Activated CD4-positive, alpha-beta T cell treated with anti-CD3 and anti-CD28 coated beads for 36 hours (primary cell): ENCODE measurements around the gene METAP1. TPM values are rescaled to one million over a fixed set of nuclear protein-coding genes. Genes with fewer than 3 reads are reported as not detected.
"Not testable (repeated sequence)": the region's sequence is repeated elsewhere in the genome, so short reads cannot be mapped to it uniquely, and the experiment has no call there.

Experiments
- ATAC-seq: fragments of 200-7000 bp; cut with Tn5 transposase; one replicate; pipeline ENCODE4 v1.10.0; 2021; ENCODE audit warnings: mild to moderate bottlenecking, moderate library complexity
- CTCF ChIA-PET: fragments of 350-600 bp; sonication (Branson Sonifier 250); formaldehyde crosslinking; loops from one replicate; lab custom pipeline; 2021; ENCODE audit warnings: antibody characterized with exemption; lab: Charles Lee
- POLR2A ChIA-PET: fragments of 350-600 bp; sonication (Branson Sonifier 250); formaldehyde crosslinking; loops from one replicate; lab custom pipeline; 2021; ENCODE audit warnings: antibody characterized with exemption, inconsistent platforms; lab: Charles Lee
- DNase-seq: peaks from one replicate; pipeline ENCODE4 v3.0.0-alpha.2; 2020
- H3K27ac Mint-ChIP-seq: one replicate; pipeline ENCODE4 v1.8.0; 2021; ENCODE audit warnings: mixed read lengths
- H3K27me3 Mint-ChIP-seq: one replicate; pipeline ENCODE4 v1.8.0; 2021; ENCODE audit warnings: mixed read lengths
- H3K36me3 Mint-ChIP-seq: one replicate; pipeline ENCODE4 v1.8.0; 2021; ENCODE audit warnings: low read depth, mixed read lengths
- H3K4me1 Mint-ChIP-seq: one replicate; pipeline ENCODE4 v1.8.0; 2021; ENCODE audit warnings: mixed read lengths
- H3K4me3 Mint-ChIP-seq: one replicate; pipeline ENCODE4 v1.8.0; 2021; ENCODE audit warnings: mild to moderate bottlenecking, moderate library complexity, mixed read lengths
- H3K9me3 Mint-ChIP-seq: one replicate; pipeline ENCODE4 v1.8.0; 2021; ENCODE audit warnings: low read depth, mixed read lengths
- intact Hi-C, 2 experiments: fragments of 100-400 bp; cut with DNase I in 1 of 2; cut with micrococcal nuclease in 1 of 2; formaldehyde crosslinking; loops; one replicate each; pipeline versions ENCODE4 v1.14.2 to v1.15.1; 2022 to 2024; cut with DNase I, micrococcal nuclease
- total RNA-seq, 2 experiments: library from RNA; stranded (reverse); gene quantifications; one replicate each; pipeline ENCODE4 v1.2.3, GENCODE V29; 2021

The METAP1 gene
- total RNA-seq, 2 experiments from 2014 or later = 67.9 to 75.2 TPM

GRCh38 chr4:98969878-98970785, 25.4 kb upstream of the METAP1 start:
- intact Hi-C loops = no loop called here
- DNase-seq = no peak
- Mint-ChIP-seq H3K9me3 (no peaks in the 10 kb centered on the region), H3K4me3 (no peak overlapping the region), H3K36me3 (no peaks in the 10 kb centered on the region), H3K4me1 (no peaks in the 10 kb centered on the region), H3K27me3 (no peaks in the 10 kb centered on the region), H3K27ac (no peak overlapping the region)
- POLR2A ChIA-PET = no interaction called here
- no peak for ATAC-seq
- CTCF ChIA-PET = no interaction called here

GRCh38 chr4:98976716-98977115, 18.8 kb upstream of the METAP1 start:
- intact Hi-C loops = no loop called here

GRCh38 chr4:98977557-98977956, 18.0 kb upstream of the METAP1 start:
- Mint-ChIP-seq H3K36me3 (no peaks in the 10 kb centered on the region), H3K27ac (no peak overlapping the region), H3K9me3 (no peaks in the 10 kb centered on the region), H3K27me3 (no peaks in the 10 kb centered on the region), H3K4me3 (no peak overlapping the region), H3K4me1 (no peaks in the 10 kb centered on the region)
- DNase-seq (no peak), ATAC-seq (no peak)
- CTCF ChIA-PET = no interaction called here
- POLR2A ChIA-PET = no interaction called here
- intact Hi-C loops = no loop called here

More at GRCh38 chr4:98976716-98977115, 18.8 kb upstream of the METAP1 start:
- POLR2A ChIA-PET = no interaction called here
- no peak overlapping the region for H3K4me3 Mint-ChIP-seq
- ATAC-seq = no peak
- no peak for DNase-seq
- no peaks in the 10 kb centered on the region for H3K27me3 Mint-ChIP-seq
- CTCF ChIA-PET = no interaction called here
- H3K36me3 Mint-ChIP-seq = no peaks in the 10 kb centered on the region
- H3K4me1 Mint-ChIP-seq = no peaks in the 10 kb centered on the region
- no peaks in the 10 kb centered on the region for H3K9me3 Mint-ChIP-seq
- H3K27ac Mint-ChIP-seq = no peak overlapping the region

- ChIA-PET CTCF (no interaction called here), POLR2A (no interaction called here)
- Mint-ChIP-seq H3K27me3 (no peaks in the 10 kb centered on the region), H3K4me3 (no peak overlapping the region), H3K4me1 (no peaks in the 10 kb centered on the region), H3K27ac (no peak overlapping the region), H3K9me3 (no peaks in the 10 kb centered on the region), H3K36me3 (no peaks in the 10 kb centered on the region)
- ATAC-seq (no peak), DNase-seq (no peak)
- intact Hi-C loops = no loop called here
Observed at GRCh38 chr4:98987720-98988119, 7.8 kb upstream of the METAP1 start.

GRCh38 chr4:98992835-98993234, 2.7 kb upstream of the METAP1 start:
- POLR2A ChIA-PET = not testable (repeated sequence)

GRCh38 chr4:98993419-98994071, 2.0 kb upstream of the METAP1 start:
- Mint-ChIP-seq H3K9me3 (no peaks in the 10 kb centered on the region), H3K27ac (no peak overlapping the region), H3K27me3 (no peaks in the 10 kb centered on the region), H3K4me1 (peaks cover 25% of the 10 kb centered on the region), H3K4me3 (no peak overlapping the region), H3K36me3 (peaks cover 1% of the 10 kb centered on the region)
- ChIA-PET POLR2A (interaction anchor here (3.0 kb wide), 1 partner anchor 65 kb away, joined by 26 read pairs; the partner anchor contains the start of gene EIF4E), CTCF (interaction anchor here (1.2 to 3.6 kb wide), 4 partner anchors 7 to 64 kb away, joined by 4 to 91 read pairs (median 10); partner anchors contain the start of gene EIF4E)
- DNase-seq (peak; percentile 16), ATAC-seq (no peak)
- intact Hi-C loops = loop anchor here (2.0 to 10.0 kb wide), 5 partner anchors 29 to 529 kb away; partner anchors contain the start of gene TSPAN5 (in 1 of the 2)

More at GRCh38 chr4:98992835-98993234, 2.7 kb upstream of the METAP1 start:
- CTCF ChIA-PET = interaction anchor here (0.5 to 1.4 kb wide), 2 partner anchors 63 to 549 kb away, joined by 3 to 6 read pairs; no protein-coding TSS in a partner anchor
- intact Hi-C loops = loop anchor here in 1 of 2 experiments (10.0 kb wide), 2 partner anchors 412 to 528 kb away; no protein-coding TSS in a partner anchor
- ATAC-seq, DNase-seq, H3K4me3 Mint-ChIP-seq, H3K36me3 Mint-ChIP-seq, H3K27me3 Mint-ChIP-seq, H3K27ac Mint-ChIP-seq, H3K9me3 Mint-ChIP-seq: not testable (repeated sequence)
- peaks cover 18% of the 10 kb centered on the region for H3K4me1 Mint-ChIP-seq

- Mint-ChIP-seq H3K9me3 (no peaks in the 10 kb centered on the region), H3K4me3 (peak overlapping the region; percentile 81), H3K4me1 (peaks cover 32% of the 10 kb centered on the region), H3K27ac (peak overlapping the region; percentile 95), H3K27me3 (no peaks in the 10 kb centered on the region), H3K36me3 (peaks cover 1% of the 10 kb centered on the region)
- intact Hi-C loops = loop anchor here (1.0 to 10.0 kb wide), 18 partner anchors 28 to 956 kb away; partner anchors contain the start of genes EIF4E (in 2 of the 2), RAP1GDS1 (in 2 of the 2), STPG2 (in 2 of the 2) and TSPAN5 (in 2 of the 2)
- no peak for ATAC-seq
- POLR2A ChIA-PET = interaction anchor here (0.6 to 3.0 kb wide), 12 partner anchors 13 to 737 kb away, joined by 3 to 26 read pairs (median 4); partner anchors contain the start of genes ADH5 and EIF4E
- no peak for DNase-seq
- CTCF ChIA-PET = interaction anchor here (0.6 to 3.6 kb wide), 26 partner anchors 9 to 856 kb away, joined by 3 to 91 read pairs (median 4); partner anchors contain the start of genes ADH5 and EIF4E
Observed at GRCh38 chr4:98994474-98995182, 893 bp upstream of the METAP1 start.

GRCh38 chr4:98996056-98996764, 689 bp downstream of the METAP1 start:
- ChIA-PET POLR2A (interaction anchor here (1.0 to 3.0 kb wide), 4 partner anchors 11 to 92 kb away, joined by 4 to 26 read pairs (median 14); partner anchors contain the start of genes ADH5 and EIF4E), CTCF (interaction anchor here (0.7 to 3.6 kb wide), 13 partner anchors 9 to 748 kb away, joined by 3 to 91 read pairs (median 5); partner anchors contain the start of gene EIF4E)
- Mint-ChIP-seq H3K4me3 (peak overlapping the region; percentile 81), H3K27ac (peak overlapping the region; percentile 91), H3K9me3 (no peaks in the 10 kb centered on the region), H3K4me1 (peaks cover 47% of the 10 kb centered on the region), H3K36me3 (peaks cover 4% of the 10 kb centered on the region), H3K27me3 (no peaks in the 10 kb centered on the region)
- intact Hi-C loops = loop anchor here (2.0 to 10.0 kb wide), 8 partner anchors 33 to 951 kb away; partner anchors contain the start of genes DNAJB14 (in 1 of the 2), TRMT10A (in 1 of the 2) and TSPAN5 (in 1 of the 2)
- ATAC-seq (no peak), DNase-seq (peak; percentile 26)

GRCh38 chr4:98996765-98997068, 1.2 kb downstream of the METAP1 start:
- CTCF ChIA-PET = interaction anchor here (0.8 to 3.6 kb wide), 6 partner anchors 15 to 94 kb away, joined by 3 to 91 read pairs (median 6); partner anchors contain the start of gene ADH5
- Mint-ChIP-seq H3K27me3 (no peaks in the 10 kb centered on the region), H3K27ac (peak overlapping the region; percentile 91), H3K4me1 (peaks cover 49% of the 10 kb centered on the region), H3K9me3 (no peaks in the 10 kb centered on the region), H3K36me3 (peaks cover 4% of the 10 kb centered on the region), H3K4me3 (peak overlapping the region; percentile 81)
- POLR2A ChIA-PET = interaction anchor here (1.0 to 3.0 kb wide), 2 partner anchors 10 to 68 kb away, joined by 4 to 26 read pairs; partner anchors contain the start of gene EIF4E
- intact Hi-C loops = loop anchor here (1.0 to 10.0 kb wide), 9 partner anchors 9 to 951 kb away; partner anchors contain the start of genes DNAJB14 (in 1 of the 2), TRMT10A (in 1 of the 2) and TSPAN5 (in 1 of the 2)
- no peak for ATAC-seq
- DNase-seq = no peak

- POLR2A ChIA-PET = no interaction called here
Observed at GRCh38 chr4:98997166-98997565, 1.6 kb downstream of the METAP1 start.

More at GRCh38 chr4:98997166-98997565, 1.6 kb downstream of the METAP1 start:
- intact Hi-C loops = loop anchor here (1.0 to 10.0 kb wide), 9 partner anchors 8 to 950 kb away; partner anchors contain the start of genes DNAJB14 (in 1 of the 2), TRMT10A (in 1 of the 2) and TSPAN5 (in 1 of the 2)
- Mint-ChIP-seq H3K36me3 (peaks cover 4% of the 10 kb centered on the region), H3K4me1 (peaks cover 52% of the 10 kb centered on the region), H3K9me3 (no peaks in the 10 kb centered on the region), H3K27me3 (no peaks in the 10 kb centered on the region), H3K4me3 (peak overlapping the region; percentile 81), H3K27ac (peak overlapping the region; percentile 15)
- CTCF ChIA-PET = interaction anchor here (1.1 to 3.6 kb wide), 4 partner anchors 9 to 91 kb away, joined by 3 to 91 read pairs (median 5); partner anchors contain the start of gene ADH5
- ATAC-seq (no peak), DNase-seq (no peak)
